Measurements from ENCODE around the gene TNFRSF12A. TPM values are rescaled to one million over a fixed set of nuclear protein-coding genes. Genes with fewer than 3 reads are reported as not detected.

TNFRSF12A gene
- polyA plus RNA-seq, 1 donor (not counting 4 experiments of a cell fraction or from before 2014, with no cell fraction given): 147 TPM

DNA sequence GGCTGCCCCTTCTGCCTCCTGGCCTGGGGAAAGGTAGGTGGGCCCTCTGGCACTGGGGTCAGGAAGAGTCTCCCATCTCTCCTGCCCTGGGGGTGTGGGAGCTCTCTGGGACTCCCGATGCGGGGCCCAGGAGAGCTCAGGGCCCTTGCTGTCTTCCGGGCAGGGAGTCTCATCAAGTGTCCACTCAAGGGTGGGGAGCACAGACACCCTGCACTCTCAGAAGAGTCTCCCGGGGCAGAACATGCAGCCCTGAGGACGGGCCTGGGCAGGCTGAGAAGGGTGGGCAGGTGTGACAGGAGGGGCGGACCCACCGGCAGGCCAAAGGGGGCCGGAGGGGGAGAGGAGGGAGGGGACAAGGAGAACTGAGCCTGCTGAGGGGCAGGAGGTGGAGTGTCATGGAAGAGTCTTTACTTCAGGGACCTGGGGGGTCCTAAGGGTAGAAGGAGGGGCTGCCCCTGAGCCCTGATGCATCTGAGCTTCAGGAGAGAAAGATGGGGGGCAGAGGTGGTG, 31.5 kb upstream of the TNFRSF12A start:
- Histone ChIP-seq H3K9me3 (ENCODE audit: control insufficient read depth, low read depth, low read length) (no peaks in the 10 kb centered on the region), H3K4me1 (ENCODE audit: control insufficient read depth, extremely low read depth, insufficient read depth, low read length) (peaks cover 36% of the 10 kb centered on the region), H3K4me3 (ENCODE audit: control insufficient read depth in 2 of 3, extremely low read depth in 1 of 3, insufficient read depth in 2 of 3, low read depth in 1 of 3, low read length in 3 of 3) (no peak overlapping the region), H3K9me1 (ENCODE audit: control insufficient read depth, extremely low read depth, insufficient read depth, low read length) (no peaks in the 10 kb centered on the region), H3K27me3 (ENCODE audit: control insufficient read depth, extremely low read depth, insufficient read depth, low read length) (no peaks in the 10 kb centered on the region), H3K9ac (ENCODE audit: control insufficient read depth, extremely low read depth, insufficient read depth, low read length) (no peak overlapping the region), H3K36me3 (ENCODE audit: control insufficient read depth in 2 of 2, extremely low read depth in 1 of 2, insufficient read depth in 2 of 2, low read length in 2 of 2) (no peaks in the 10 kb centered on the region), H3K79me2 (ENCODE audit: control insufficient read depth, insufficient read depth, low read length) (no peaks in the 10 kb centered on the region), H2AFZ (ENCODE audit: control insufficient read depth, low read length) (no peak overlapping the region), H4K20me1 (ENCODE audit: control insufficient read depth, extremely low read depth, insufficient read depth, low read length) (no peaks in the 10 kb centered on the region), H3K4me2 (ENCODE audit: control insufficient read depth, extremely low read depth, insufficient read depth, low read depth, low read length) (no peak overlapping the region), H3K27ac (ENCODE audit: control insufficient read depth, insufficient read depth, low read length) (no peak overlapping the region)
- DNase-seq (ENCODE audit: low read depth, low spot score) (no peak), FAIRE-seq (no peak)
- TF ChIP-seq, protein P1, sequence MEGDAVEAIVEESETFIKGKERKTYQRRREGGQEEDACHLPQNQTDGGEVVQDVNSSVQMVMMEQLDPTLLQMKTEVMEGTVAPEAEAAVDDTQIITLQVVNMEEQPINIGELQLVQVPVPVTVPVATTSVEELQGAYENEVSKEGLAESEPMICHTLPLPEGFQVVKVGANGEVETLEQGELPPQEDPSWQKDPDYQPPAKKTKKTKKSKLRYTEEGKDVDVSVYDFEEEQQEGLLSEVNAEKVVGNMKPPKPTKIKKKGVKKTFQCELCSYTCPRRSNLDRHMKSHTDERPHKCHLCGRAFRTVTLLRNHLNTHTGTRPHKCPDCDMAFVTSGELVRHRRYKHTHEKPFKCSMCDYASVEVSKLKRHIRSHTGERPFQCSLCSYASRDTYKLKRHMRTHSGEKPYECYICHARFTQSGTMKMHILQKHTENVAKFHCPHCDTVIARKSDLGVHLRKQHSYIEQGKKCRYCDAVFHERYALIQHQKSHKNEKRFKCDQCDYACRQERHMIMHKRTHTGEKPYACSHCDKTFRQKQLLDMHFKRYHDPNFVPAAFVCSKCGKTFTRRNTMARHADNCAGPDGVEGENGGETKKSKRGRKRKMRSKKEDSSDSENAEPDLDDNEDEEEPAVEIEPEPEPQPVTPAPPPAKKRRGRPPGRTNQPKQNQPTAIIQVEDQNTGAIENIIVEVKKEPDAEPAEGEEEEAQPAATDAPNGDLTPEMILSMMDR (optimal IDR thresholded peaks at IDR 0.05 in 1 of 3, IDR thresholded peaks at IDR 0.05 in 1 of 3, conservative IDR thresholded peaks at IDR 0.05 in 1 of 3; ENCODE audit: extremely low read depth in 1 of 3, insufficient read depth in 2 of 3, low read length in 3 of 3): no peak
- TF ChIP-seq EZH2 (IDR thresholded peaks at IDR 0.05; ENCODE audit: low read length): no peak
- dilution Hi-C loops (cut with MboI; ENCODE audit: extremely low pct_ligation_motif_present, low sequenced_read_pairs): no loop called here

DNA sequence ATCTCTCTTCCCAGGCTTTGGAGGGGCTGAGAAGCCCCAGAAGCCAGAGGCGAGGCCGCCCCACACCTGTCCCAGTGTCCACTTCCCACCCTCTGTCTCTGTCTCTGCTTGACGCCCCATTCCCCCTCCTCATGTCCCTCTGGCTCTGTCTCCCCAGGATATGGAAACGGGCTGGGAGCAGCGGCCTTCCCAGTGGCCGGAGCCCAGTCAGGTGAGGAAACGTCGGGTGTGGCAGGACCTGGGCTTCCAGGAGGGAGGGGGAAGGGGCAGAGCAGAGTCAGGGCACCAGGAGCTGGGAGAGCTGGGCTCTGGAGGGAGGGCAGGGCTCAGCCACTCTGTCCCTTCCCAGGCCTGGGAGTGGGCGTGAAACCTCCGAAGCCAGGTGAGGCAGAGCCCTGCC, 29.3 kb upstream of the TNFRSF12A start:
- Histone ChIP-seq H3K4me3 (ENCODE audit: control insufficient read depth in 2 of 3, extremely low read depth in 1 of 3, insufficient read depth in 2 of 3, low read depth in 1 of 3, low read length in 3 of 3) (no peak overlapping the region), H3K4me2 (ENCODE audit: control insufficient read depth, extremely low read depth, insufficient read depth, low read depth, low read length) (peak overlapping the region; percentile 10), H3K27ac (ENCODE audit: control insufficient read depth, insufficient read depth, low read length) (no peak overlapping the region), H2AFZ (ENCODE audit: control insufficient read depth, low read length) (no peak overlapping the region), H3K27me3 (ENCODE audit: control insufficient read depth, extremely low read depth, insufficient read depth, low read length) (no peaks in the 10 kb centered on the region), H3K9ac (ENCODE audit: control insufficient read depth, extremely low read depth, insufficient read depth, low read length) (no peak overlapping the region), H3K9me3 (ENCODE audit: control insufficient read depth, low read depth, low read length) (no peaks in the 10 kb centered on the region), H3K79me2 (ENCODE audit: control insufficient read depth, insufficient read depth, low read length) (no peaks in the 10 kb centered on the region), H3K4me1 (ENCODE audit: control insufficient read depth, extremely low read depth, insufficient read depth, low read length) (peaks cover 47% of the 10 kb centered on the region), H3K36me3 (ENCODE audit: control insufficient read depth in 2 of 2, extremely low read depth in 1 of 2, insufficient read depth in 2 of 2, low read length in 2 of 2) (no peaks in the 10 kb centered on the region), H3K9me1 (ENCODE audit: control insufficient read depth, extremely low read depth, insufficient read depth, low read length) (no peaks in the 10 kb centered on the region), H4K20me1 (ENCODE audit: control insufficient read depth, extremely low read depth, insufficient read depth, low read length) (no peaks in the 10 kb centered on the region)
- DNase-seq (ENCODE audit: low read depth, low spot score) (no peak), FAIRE-seq (no peak)
- no peak for TF ChIP-seq EZH2 (IDR thresholded peaks at IDR 0.05; ENCODE audit: low read length)
- TF ChIP-seq, protein P1 (optimal IDR thresholded peaks at IDR 0.05 in 1 of 3, IDR thresholded peaks at IDR 0.05 in 1 of 3, conservative IDR thresholded peaks at IDR 0.05 in 1 of 3; ENCODE audit: extremely low read depth in 1 of 3, insufficient read depth in 2 of 3, low read length in 3 of 3): no peak
- dilution Hi-C loops (cut with MboI; ENCODE audit: extremely low pct_ligation_motif_present, low sequenced_read_pairs): no loop called here
